Measurements from ENCODE around the gene KRTAP12-3. TPM values are rescaled to one million over a fixed set of nuclear protein-coding genes. Genes with fewer than 3 reads are reported as not detected.
A peak's percentile ranks its signal among the peaks of the same experiment; 100 is the strongest.
"Not testable (repeated sequence)": the region's sequence is repeated elsewhere in the genome, so short reads cannot be mapped to it uniquely, and the experiment has no call there.

The KRTAP12-3 gene
- total RNA-seq, 1 experiment from 2014 or later = not detected

- intact Hi-C loops (cut with micrococcal nuclease; ENCODE audit: unreplicated experiment) = no loop called here
- Histone ChIP-seq H3K9me3 (ENCODE audit: low read depth, low read length, poor library complexity, severe bottlenecking) (peaks cover 16% of the 10 kb centered on the region), H3K27ac (ENCODE audit: low read depth, low read length, poor library complexity, severe bottlenecking) (no peak overlapping the region), H3K4me3 (ENCODE audit: low read depth, low read length, poor library complexity, severe bottlenecking) (no peak overlapping the region), H3K27me3 (replicated peaks; ENCODE audit: insufficient read depth, low read depth, low read length, poor library complexity) (no peaks in the 10 kb centered on the region), H3K36me3 (ENCODE audit: insufficient read depth, low read length, poor library complexity, severe bottlenecking) (no peaks in the 10 kb centered on the region), H3K4me1 (ENCODE audit: insufficient read depth, low read length, poor library complexity, severe bottlenecking) (no peaks in the 10 kb centered on the region)
- BruUV-seq (replicated peaks) = no TSS peak
- TF ChIP-seq EZH2 (IDR thresholded peaks at IDR 0.05; ENCODE audit: borderline replicate concordance, low read depth, low read length, poor library complexity, severe bottlenecking) (no peak), CTCF (conservative IDR thresholded peaks at IDR 0.05; ENCODE audit: low read depth, low read length) (no peak)
- POLR2A ChIA-PET (ENCODE audit: low non-redundant PET) = interaction anchor here (0.7 kb wide), 1 partner anchor 1023 kb away, joined by 6 read pairs; no protein-coding TSS in a partner anchor
- no peak for DNase-seq (ENCODE audit: low spot score)
- CTCF ChIA-PET = no interaction called here
Observed at GRCh38 chr21:44644878-44645277, 12.9 kb upstream of the KRTAP12-3 start.

DNA sequence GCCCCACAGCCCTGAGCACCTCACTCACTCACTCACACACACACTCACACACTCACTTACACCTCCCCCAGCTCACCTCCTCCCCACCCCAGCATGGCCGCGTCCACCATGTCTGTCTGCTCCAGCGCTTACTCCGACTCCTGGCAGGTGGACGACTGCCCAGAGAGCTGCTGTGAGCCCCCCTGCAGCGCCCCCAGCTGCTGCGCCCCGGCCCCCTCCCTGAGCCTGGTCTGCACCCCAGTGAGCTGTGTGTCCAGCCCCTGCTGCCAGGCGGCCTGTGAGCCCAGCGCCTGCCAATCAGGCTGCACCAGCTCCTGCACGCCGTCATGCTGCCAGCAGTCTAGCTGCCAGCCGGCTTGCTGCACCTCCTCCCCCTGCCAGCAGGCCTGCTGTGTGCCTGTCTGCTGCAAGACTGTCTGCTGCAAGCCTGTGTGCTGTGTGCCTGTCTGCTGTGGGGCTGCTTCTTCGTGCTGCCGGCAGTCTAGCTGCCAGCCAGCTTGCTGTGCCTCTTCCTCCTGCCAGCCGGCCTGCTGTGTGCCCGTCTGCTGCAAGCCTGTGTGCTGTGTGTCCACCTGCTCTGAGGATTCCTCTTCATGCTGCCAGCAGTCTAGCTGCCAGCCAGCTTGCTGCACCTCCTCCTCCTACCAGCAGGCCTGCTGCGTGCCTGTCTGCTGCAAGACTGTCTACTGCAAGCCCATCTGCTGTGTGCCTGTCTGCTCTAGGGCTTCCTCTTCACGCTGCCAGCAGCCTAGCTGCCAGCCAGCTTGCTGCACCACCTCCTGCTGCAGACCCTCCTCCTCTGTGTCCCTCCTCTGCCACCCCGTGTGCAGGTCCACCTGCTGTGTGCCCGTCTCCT, 11.1 kb upstream of the KRTAP12-3 start, which contains the start of gene KRTAP10-11:
Gene KRTAP10-11 (plus strand): TSS at position 49 of the 856 bp plus-strand sequence. CDS start 45 bp downstream, at position 94.
- H3K4me1 ChIP-seq (ENCODE audit: insufficient read depth, low read length, poor library complexity, severe bottlenecking); POLR2A ChIA-PET (ENCODE audit: low non-redundant PET); H3K4me3 ChIP-seq (ENCODE audit: low read depth, low read length, poor library complexity, severe bottlenecking); H3K36me3 ChIP-seq (ENCODE audit: insufficient read depth, low read length, poor library complexity, severe bottlenecking); BruUV-seq (replicated peaks); H3K27me3 ChIP-seq (replicated peaks; ENCODE audit: insufficient read depth, low read depth, low read length, poor library complexity); H3K27ac ChIP-seq (ENCODE audit: low read depth, low read length, poor library complexity, severe bottlenecking); intact Hi-C loops (cut with micrococcal nuclease; ENCODE audit: unreplicated experiment): not testable (repeated sequence)
- peaks cover 16% of the 10 kb centered on the region for H3K9me3 ChIP-seq (ENCODE audit: low read depth, low read length, poor library complexity, severe bottlenecking)
- peak; percentile 34 for DNase-seq (ENCODE audit: low spot score)
- CTCF ChIA-PET = interaction anchor here (0.8 kb wide), 1 partner anchor 454 kb away, joined by 4 read pairs; no protein-coding TSS in a partner anchor

DNA sequence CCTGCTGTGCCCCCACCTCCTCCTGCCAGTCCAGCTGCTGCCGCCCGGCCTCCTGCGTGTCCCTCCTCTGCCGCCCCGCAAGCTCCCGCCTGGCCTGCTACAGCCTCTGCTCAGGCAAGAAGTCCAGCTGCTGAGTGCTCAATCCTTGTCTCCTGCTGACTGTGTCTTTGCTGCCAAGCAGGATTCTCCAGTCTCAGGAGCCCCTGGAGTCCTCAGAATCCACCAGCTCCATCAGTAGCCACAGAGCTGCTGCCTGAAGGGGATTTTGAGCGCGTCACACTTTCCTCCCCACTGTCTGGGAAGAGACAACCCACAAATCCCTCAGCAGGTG, 10.5 kb upstream of the KRTAP12-3 start:
- ChIA-PET CTCF (no interaction called here), POLR2A (ENCODE audit: low non-redundant PET) (no interaction called here)
- peaks cover 16% of the 10 kb centered on the region for H3K9me3 ChIP-seq (ENCODE audit: low read depth, low read length, poor library complexity, severe bottlenecking)
- TF ChIP-seq CTCF (conservative IDR thresholded peaks at IDR 0.05; ENCODE audit: low read depth, low read length) (no peak), EZH2 (IDR thresholded peaks at IDR 0.05; ENCODE audit: borderline replicate concordance, low read depth, low read length, poor library complexity, severe bottlenecking) (no peak)
- DNase-seq (ENCODE audit: low spot score) = peak; percentile 15
- no TSS peak for BruUV-seq (replicated peaks)
- intact Hi-C loops (cut with micrococcal nuclease; ENCODE audit: unreplicated experiment) = no loop called here
- H3K36me3 ChIP-seq (ENCODE audit: insufficient read depth, low read length, poor library complexity, severe bottlenecking) = no peaks in the 10 kb centered on the region
- H3K4me3 ChIP-seq (ENCODE audit: low read depth, low read length, poor library complexity, severe bottlenecking) = no peak overlapping the region
- H3K4me1 ChIP-seq (ENCODE audit: insufficient read depth, low read length, poor library complexity, severe bottlenecking) = no peaks in the 10 kb centered on the region
- no peaks in the 10 kb centered on the region for H3K27me3 ChIP-seq (replicated peaks; ENCODE audit: insufficient read depth, low read depth, low read length, poor library complexity)
- H3K27ac ChIP-seq (ENCODE audit: low read depth, low read length, poor library complexity, severe bottlenecking) = no peak overlapping the region

Data from A673 (cell line).